GM21390 (cell line): ENCODE measurements around the gene MRPL30.
"Not testable (repeated sequence)": the region's sequence is repeated elsewhere in the genome, so short reads cannot be mapped to it uniquely, and the experiment has no call there.

Source experiments
- ATAC-seq: cut with Tn5 transposase; IDR thresholded peaks from one replicate; pipeline ENCODE4 v1.9.1; 2021; ENCODE audit not compliant: unreplicated experiment

Gene MRPL30

DNA sequence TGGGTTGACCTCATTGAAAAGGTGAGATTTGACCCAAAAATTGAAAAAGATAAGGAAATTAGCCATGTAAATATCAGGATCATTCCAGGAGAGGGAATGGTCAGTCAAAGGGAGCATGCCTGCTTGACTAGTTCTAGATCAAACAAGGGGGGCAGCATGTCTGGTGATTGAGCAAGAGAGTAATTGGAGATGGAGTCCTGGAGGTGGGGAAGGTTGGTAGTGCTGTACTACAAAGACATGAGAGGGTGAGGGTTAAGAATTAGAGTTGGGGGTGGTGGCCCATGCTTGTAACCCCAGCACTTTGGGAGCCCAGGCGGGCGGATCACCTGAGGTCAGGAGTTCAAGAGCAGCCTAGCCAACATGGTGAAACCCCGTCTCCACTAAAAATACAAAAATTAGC lies 2.0 kb downstream of the MRPL30 start:
- ATAC-seq = no peak

DNA sequence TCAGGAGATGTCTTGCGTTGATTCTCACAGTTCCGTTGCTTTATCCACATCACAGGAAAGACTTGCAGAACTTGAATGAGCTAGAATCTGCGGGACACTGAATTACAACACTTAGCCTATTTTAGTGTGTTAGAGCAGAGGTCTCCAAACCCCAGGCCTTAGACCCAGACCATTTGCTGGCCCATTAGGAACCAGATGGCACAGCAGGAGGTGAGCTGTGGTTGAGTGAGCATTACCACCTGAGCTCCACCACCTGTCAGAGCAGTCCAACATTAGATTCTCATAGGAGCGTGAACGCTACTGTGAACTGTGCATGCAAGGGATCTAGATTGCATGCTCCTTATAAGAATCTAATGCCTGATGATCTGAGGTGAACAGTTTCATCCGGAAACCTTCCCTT lies 3.8 kb downstream of the MRPL30 start:
- ATAC-seq = no peak

DNA sequence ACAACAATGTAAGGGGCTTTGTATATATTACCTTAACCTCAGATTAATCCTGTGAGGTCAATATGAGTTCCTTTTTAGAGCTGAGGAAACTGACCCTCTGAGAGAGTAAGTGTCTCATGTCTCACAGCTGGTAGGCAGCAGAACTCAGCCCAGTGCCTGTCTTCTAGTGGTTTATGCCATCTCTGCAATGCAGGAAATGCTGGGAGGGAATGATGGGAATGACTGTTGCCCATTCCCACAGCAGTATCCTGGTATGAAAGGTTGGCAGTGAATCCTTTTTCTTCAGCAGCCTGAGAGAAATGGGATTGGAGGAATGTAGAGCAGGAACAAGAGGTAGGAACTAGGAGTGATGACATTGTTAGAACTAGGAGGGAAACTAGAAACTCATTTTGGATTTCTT lies 6.0 kb downstream of the MRPL30 start:
- no peak for ATAC-seq

DNA sequence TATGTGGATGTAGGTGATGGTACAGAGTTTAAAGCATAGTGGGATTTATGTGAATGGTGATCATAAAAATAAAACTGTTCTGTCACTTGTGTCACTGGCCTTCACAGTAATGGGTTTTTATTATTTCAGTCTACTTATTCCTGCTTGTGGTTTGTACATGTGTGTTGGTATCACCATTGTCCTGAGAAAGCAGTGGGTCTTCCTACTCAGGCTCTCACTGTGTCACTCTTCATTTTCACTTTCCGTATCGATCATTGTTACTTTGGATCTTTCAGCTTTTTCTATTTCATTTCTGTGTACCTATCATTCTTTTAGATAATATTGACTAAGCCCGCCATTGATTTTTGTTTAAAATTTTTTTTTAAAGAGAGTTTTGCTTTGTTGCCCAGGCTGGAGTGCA lies 7.4 kb downstream of the MRPL30 start:
- ATAC-seq = no peak

DNA sequence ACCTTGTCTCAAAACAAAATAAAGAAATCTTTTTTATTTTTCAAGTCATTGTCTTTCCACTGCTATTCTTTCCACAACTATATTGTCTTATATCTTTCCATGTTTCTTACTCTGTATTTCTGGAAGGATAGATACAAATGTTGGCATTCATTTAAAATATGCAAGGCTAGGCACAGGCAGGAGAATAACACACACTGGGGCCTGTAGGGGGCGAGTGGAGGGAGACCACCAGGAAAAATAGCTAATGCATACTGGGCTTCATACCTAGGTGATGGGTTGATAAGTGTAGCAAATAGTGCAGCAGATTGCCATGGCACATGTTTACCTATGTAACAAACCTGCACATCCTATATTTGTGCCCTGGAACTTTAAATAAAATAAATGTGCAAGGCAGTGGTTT lies 9.6 kb downstream of the MRPL30 start:
- ATAC-seq = no peak

DNA sequence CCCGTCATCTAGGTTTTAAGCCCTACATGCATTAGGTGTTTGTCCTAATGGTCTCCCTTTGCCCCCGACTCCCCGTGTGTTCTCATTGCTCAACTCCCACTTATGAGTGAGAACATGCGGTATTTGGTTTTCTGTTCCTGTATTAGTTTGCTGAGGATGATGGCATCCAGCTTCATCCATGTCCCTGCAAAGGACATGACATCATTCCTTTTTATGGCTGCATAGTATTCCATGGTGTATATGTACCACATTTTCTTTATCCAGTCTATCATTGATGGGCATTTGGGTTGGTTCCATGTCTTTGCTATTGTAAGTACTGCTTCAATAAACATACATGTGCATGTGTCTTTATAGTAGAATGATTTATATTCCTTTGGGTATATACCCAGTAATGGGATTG lies 11.4 kb downstream of the MRPL30 start:
- not testable (repeated sequence) for ATAC-seq

GRCh38 chr2:99198103-99198841 lies 17.3 kb downstream of the MRPL30 start:
- ATAC-seq = no peak

DNA sequence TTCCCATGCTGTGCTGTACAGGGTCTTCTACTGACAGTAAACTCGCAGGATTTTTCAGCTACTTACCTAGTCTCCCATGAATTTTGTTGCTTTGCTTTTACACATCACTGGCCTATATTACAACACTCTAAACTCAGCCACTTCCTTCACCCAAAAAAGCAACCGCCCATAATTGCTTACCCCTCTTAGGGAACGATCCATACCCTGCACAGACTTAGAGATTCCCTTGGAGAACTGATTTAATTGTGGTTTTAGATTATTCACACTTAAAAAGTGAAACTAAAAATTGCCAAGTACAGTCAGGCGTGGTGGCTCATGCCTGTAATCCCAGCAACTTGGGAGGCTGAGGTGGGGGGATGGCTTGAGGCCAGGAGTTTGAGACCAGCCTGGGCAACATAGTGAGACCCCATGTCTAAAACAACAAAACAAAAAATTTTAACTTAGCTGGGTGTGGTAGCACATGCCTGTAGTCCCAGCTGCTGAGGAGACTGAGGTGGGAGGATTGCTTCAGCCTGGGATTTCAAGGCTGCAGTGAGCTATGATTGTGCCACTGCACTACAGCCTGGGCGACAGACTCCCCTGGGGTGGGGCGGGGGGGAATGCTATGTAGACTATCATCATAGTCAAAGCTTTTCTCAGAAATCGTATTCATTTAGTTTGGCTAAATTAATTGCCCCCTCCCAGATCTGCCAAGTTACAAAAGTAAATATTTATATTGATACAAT lies 19.3 kb downstream of the MRPL30 start:
- no peak for ATAC-seq

GRCh38 chr2:99201959-99202678 lies 21.1 kb downstream of the MRPL30 start:
- ATAC-seq = no peak

DNA sequence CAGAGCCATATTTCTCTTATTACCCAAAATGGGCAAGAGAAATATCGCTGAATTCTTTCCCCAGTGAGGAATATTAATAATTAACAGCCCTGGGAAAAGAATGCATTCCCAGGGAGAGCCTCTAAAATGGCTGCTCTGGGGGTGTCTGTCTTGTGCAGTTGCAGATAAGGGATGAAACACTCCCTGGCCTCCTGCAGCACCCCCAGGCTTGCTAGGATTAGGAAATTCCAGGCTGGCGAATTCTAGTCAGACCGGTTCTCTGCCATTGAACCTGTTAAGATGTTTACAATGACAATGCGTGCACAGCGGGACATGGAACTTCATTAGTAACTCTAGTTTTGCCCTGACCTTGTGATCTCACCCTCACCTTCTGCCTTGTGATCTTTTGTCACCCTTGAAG lies 24.5 kb downstream of the MRPL30 start:
- ATAC-seq = no peak

DNA sequence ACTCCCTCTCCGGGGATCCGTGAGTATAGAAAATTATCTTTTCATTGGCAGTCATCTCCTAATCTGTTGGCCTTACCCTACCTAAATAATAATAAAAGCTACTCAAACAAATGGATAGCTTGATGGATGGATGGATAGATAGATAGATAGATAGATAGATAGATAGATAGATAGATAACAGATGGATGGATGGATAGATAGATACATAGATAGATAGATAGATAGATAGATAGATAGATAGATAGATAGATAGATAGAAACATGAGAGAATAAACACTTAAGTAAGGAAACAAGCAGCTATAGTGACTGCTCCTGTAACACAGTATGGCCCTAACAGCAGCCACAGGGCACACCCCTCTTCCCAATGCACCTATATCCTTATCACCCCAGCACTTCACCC lies 35.1 kb downstream of the MRPL30 start:
- ATAC-seq = no peak

- no peak for ATAC-seq
Measured at GRCh38 chr2:99217929-99218501, 37.0 kb downstream of the MRPL30 start.

DNA sequence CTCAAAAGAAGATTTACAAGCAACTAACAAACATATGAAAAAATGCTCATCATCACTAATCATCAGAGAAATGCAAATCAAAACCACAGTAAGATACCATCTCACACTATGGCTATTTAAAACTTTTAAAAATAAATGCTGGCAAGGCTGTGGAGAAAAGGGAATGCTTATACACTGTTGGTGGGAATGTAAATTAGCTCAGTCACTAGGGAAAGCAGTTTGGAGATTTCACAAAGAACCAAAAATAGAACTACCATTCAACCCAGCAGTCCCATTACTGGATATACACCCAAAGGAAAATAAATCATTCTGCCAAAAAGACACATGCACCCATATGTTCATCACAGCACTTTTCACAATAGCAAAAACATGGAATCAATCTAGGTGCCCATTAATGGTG lies 52.2 kb downstream of the MRPL30 start:
- ATAC-seq = not testable (repeated sequence)

GRCh38 chr2:99238599-99238998 lies 57.6 kb downstream of the MRPL30 start:
- no peak for ATAC-seq

- no peak for ATAC-seq
Measured at GRCh38 chr2:99240431-99240830, 59.4 kb downstream of the MRPL30 start.

DNA sequence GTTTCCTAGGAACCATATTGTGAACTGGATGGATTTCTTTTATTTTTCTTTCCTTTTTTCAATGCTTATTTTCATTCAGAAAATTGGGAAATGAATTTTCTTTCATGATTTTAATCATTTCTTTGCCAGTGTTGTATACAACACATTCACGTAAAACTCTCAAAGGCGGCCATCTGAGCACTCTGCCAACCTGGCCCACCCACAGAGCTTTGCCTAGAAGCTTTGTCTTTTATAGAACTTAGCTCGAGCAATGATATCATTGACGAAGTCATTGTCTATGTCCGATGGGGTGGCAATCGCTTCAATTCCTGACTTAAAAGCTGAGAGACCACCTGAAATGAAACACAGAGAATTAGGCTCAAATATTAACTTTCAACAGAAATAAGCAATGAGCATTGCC lies 61.2 kb downstream of the MRPL30 start:
- no peak for ATAC-seq
